ENCODE data around the gene PPP2R2C. TPM values are rescaled to one million over a fixed set of nuclear protein-coding genes. Genes with fewer than 3 reads are reported as not detected.

Gene PPP2R2C
- total RNA-seq, 2 donors from 2014 or later = 8.0 to 10.4 TPM

- no peaks in the 10 kb centered on the region for H3K27me3 ChIP-seq (replicated peaks; ENCODE audit: insufficient read depth)
- intact Hi-C loops (cut with DNase I) = no loop called here
- no peak for DNase-seq (ENCODE audit: low spot score)
- H3K4me3 ChIP-seq = no peak overlapping the region
- TF ChIP-seq CTCF (IDR thresholded peaks at IDR 0.05) = no peak
- no peak for TF ChIP-seq POLR2AphosphoS5 (IDR thresholded peaks at IDR 0.05)
- TF ChIP-seq POLR2A (IDR thresholded peaks at IDR 0.05) = no peak
- no peaks in the 10 kb centered on the region for H3K36me3 ChIP-seq
- H3K4me1 ChIP-seq (replicated peaks) = no peaks in the 10 kb centered on the region
- 43% methylated on average over 5 of the region's 5 CpGs for WGBS
- H3K9me3 ChIP-seq = no peaks in the 10 kb centered on the region
- H3K27ac ChIP-seq = no peak overlapping the region
Measured at GRCh38 chr4:6427439-6428090, 44.8 kb downstream of the PPP2R2C start.

GRCh38 chr4:6426571-6427438, 45.6 kb downstream of the PPP2R2C start:
- H3K9me3 ChIP-seq = no peaks in the 10 kb centered on the region
- no peak overlapping the region for H3K27ac ChIP-seq
- no peaks in the 10 kb centered on the region for H3K27me3 ChIP-seq (replicated peaks; ENCODE audit: insufficient read depth)
- no peak overlapping the region for H3K4me3 ChIP-seq
- H3K36me3 ChIP-seq = no peaks in the 10 kb centered on the region
- intact Hi-C loops (cut with DNase I) = no loop called here
- DNase-seq (ENCODE audit: low spot score) = no peak
- TF ChIP-seq CTCF (IDR thresholded peaks at IDR 0.05) (no peak), POLR2A (IDR thresholded peaks at IDR 0.05) (no peak), POLR2AphosphoS5 (IDR thresholded peaks at IDR 0.05) (no peak)
- 59% methylated on average over 12 of the region's 13 CpGs for WGBS
- no peaks in the 10 kb centered on the region for H3K4me1 ChIP-seq (replicated peaks)

DNA sequence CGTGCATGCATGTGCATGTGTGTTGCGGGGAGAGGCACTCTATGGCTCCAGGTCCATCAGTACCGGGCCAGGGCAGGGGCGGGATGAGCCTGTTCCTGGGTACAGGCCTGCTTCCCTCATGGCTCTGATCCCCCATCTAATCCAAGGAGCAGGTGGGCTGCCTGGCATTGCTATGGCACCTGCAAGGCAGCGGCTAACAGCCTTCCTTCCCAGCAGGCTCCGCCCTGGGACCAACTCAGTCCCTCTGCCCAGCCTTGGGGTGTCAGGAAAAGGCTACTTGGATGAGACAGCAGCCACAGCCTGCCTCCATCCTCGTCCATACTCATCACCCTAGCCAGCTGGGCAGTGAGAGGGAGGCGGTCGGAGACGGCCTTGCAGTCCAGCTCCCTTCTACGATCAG, 46.5 kb downstream of the PPP2R2C start:
- Histone ChIP-seq H3K9me3 (no peaks in the 10 kb centered on the region), H3K4me3 (no peak overlapping the region), H3K27me3 (replicated peaks; ENCODE audit: insufficient read depth) (no peaks in the 10 kb centered on the region), H3K36me3 (no peaks in the 10 kb centered on the region), H3K27ac (no peak overlapping the region), H3K4me1 (replicated peaks) (no peaks in the 10 kb centered on the region)
- TF ChIP-seq POLR2AphosphoS5 (IDR thresholded peaks at IDR 0.05) = no peak
- no peak for TF ChIP-seq CTCF (IDR thresholded peaks at IDR 0.05)
- no peak for TF ChIP-seq POLR2A (IDR thresholded peaks at IDR 0.05)
- intact Hi-C loops (cut with DNase I) = no loop called here
- WGBS = 89% methylated on average over 11 of the region's 11 CpGs
- no peak for DNase-seq (ENCODE audit: low spot score)

DNA sequence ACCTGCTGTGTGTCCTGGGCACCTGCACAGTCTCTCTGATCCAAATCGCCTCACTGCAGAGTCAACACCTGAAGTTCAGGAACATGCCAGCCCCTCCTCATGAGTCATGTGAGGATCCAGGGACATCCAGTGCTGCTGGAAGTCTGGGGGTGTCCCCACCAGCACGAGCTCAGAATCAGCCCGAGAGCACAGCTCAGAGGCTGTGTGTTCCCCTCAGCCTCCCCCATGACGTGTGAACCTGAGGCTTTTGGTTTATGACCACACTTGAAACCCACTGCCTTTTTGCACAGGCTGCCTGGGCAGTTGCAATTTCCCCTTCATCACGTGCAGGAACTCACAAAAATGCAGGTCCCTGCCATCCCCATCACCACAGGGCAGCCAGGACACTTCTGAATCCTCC, 47.1 kb downstream of the PPP2R2C start:
- intact Hi-C loops (cut with DNase I) = no loop called here
- 59% methylated on average over 3 of the region's 5 CpGs for WGBS
- Histone ChIP-seq H3K27me3 (replicated peaks; ENCODE audit: insufficient read depth) (no peaks in the 10 kb centered on the region), H3K36me3 (no peaks in the 10 kb centered on the region), H3K27ac (no peak overlapping the region), H3K9me3 (no peaks in the 10 kb centered on the region), H3K4me1 (replicated peaks) (no peaks in the 10 kb centered on the region), H3K4me3 (no peak overlapping the region)
- DNase-seq (ENCODE audit: low spot score) = no peak
- TF ChIP-seq CTCF (IDR thresholded peaks at IDR 0.05) (no peak), POLR2AphosphoS5 (IDR thresholded peaks at IDR 0.05) (no peak), POLR2A (IDR thresholded peaks at IDR 0.05) (no peak)

Measured in prostate gland (tissue), 2 donors.